GM11168 (cell line): ENCODE results near the gene PRPF8.

ENCODE experiments used
- in situ Hi-C: fragments of 300-500 bp; cut with MboI; formaldehyde crosslinking; loops from one replicate; pipeline ENCODE4 v1.12.0; 2022; ENCODE audit warnings: low sequenced_read_pairs; ENCODE audit not compliant: unreplicated experiment

PRPF8 gene

DNA sequence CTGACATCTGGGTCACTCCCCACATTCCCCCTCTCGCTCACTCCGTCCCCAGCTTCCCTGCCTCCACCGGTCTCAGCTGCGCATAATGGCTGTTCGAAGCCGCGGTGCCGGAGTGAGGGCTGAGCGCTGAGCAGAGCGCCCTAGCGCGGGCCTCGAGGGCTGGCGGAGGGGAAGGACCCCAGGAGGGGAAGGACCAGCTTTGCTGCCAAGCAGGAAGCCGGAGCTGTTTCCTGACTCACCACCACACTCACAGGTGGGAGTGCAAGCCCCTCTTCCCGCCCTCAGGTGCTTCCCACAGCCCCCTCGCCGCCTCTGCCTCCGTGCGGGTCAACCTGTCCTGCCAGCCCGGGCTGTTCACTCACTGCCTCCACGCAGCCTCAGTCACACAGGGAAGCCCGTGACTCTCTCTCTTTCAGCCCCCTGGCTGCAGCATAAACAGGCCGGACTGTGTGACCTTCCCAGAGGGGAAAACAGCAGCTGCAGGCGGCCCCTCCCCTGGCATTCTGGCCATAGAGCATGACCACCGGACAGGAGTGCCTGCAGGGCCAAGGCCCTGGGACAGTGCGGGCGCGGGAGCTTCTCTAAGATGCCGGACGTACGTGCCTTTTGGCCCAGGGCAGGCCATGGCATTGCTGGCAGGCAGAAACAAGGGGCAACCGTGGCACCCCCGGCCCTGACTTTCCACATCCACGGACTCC, 79.7 kb downstream of the PRPF8 start:
- in situ Hi-C loops: no loop called here

DNA sequence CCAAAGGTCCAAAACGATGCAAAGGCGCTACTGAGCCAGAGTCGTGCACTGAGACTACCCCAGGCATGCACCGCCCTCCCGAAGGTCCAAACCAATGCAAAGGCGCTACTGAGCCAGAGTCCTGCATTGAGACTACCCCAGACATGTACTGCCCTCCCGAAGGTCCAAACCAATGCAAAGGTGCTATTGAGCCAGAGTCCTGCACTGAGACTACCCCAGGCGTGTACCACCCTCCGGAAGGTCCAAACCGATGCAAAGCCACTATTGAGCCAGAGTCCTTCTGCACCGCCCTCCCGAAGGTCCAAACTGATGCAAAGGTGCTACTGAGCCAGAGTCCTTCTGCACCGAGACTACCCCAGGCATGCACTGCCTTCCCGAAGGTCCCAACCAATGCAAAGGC, 83.1 kb downstream of the PRPF8 start:
- in situ Hi-C loops: no loop called here
